NCI-H1417 (cell line): ENCODE data around the gene ABCC5.

ENCODE experiments used
- DNase-seq, 3 experiments: peaks; one replicate each; lab custom pipeline; 2025; lab: John Stamatoyannopoulos, UW

ABCC5 gene

DNA sequence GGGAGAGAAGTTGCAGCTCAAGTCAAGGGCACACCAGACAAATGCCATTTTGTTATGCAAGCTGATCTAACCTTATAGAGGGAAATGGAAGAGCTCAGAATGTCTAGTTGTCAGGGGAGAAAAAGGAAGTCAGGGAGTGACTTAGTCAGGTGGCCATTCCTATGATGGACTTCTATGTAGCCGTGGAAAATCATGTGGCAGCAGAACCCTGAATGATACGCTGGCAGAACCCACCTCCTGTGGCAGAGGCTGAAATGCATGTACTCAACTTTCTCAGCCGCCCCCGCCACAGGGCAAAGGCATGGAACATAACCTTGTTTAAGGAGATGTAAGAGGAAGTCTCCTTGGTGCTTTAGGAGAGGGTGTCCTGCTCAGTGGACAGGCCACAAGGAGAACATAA is 95.3 kb downstream of the ABCC5 start:
- no peak for DNase-seq

DNA sequence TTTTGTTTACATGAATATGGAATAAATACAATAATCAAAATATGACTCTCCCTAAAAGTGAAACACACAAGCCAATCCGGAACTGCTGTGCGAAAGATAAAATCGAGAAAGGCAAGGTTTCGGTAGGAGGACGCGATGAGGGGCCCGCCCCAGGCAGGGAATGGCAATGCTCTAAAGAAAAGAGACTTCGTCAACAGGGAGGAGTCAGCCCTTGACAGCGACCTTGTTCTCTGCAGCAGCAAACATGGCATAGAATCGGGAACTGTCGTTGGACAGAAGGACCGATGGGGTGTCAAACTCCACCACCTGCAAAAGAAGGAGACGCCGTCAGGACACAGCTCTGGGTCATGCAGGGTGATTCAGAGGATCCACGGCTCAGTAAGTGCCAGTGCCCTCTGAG is 96.6 kb downstream of the ABCC5 start:
- no peak for DNase-seq

DNA sequence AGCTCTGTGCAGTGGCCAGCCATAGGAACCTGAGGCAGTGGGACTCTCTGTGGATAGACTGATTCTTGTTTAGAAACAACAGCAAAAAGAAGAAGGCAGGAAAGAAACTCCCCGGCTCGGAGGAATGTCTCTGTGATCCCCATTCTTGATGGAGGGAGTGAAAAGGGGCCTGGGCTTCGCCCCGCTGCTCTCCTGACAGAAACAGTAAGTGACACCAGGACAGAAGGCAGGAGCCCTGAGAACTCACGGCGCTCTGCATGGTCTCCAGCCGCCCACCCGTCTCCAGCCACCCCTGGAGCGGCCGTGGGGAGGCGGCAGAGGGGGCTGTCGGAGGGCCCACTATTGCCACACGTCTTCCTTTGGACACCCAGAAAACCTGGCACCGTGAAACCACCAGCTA is 97.3 kb downstream of the ABCC5 start:
- DNase-seq, result no peak

DNA sequence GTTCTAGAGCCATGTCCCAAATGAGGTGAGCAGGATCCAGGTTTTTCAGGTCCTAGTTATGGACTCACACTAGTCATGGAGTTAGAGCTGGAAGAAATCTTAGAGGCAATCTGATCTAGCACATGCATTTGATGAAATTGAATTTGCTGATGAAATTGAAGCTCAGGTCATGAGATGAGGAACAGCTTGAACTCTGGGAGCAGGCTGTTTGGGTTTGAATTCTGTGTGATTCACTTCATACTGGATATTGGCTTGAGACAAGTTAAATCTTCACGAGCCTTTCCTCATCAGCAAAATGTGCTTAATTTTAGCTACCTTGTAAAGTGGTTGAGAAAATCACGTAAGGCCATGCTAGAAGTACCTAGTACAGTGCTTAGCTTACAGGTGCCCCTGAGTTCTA is 99.5 kb downstream of the ABCC5 start:
- no peak for DNase-seq

DNA sequence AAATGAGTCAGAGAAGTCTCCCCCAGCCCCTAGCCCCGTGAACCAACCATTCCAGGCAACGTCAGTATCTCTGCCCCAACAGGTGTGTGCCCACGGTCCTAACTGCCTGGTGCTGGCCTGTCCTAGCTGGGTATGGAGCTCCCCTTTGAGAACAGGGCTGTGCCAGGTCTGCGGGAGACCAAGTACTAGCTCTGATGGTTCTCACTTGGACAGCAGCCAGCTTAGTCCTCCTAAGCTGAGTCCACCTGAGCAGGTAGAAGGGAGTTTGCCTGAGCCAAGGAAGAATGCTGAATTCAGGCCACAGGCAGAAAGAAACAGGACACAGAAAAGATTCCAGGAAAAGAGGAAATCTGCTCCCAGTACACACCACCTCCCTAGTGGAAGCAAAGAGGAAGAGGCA is 99.9 kb downstream of the ABCC5 start:
- DNase-seq, result no peak

DNA sequence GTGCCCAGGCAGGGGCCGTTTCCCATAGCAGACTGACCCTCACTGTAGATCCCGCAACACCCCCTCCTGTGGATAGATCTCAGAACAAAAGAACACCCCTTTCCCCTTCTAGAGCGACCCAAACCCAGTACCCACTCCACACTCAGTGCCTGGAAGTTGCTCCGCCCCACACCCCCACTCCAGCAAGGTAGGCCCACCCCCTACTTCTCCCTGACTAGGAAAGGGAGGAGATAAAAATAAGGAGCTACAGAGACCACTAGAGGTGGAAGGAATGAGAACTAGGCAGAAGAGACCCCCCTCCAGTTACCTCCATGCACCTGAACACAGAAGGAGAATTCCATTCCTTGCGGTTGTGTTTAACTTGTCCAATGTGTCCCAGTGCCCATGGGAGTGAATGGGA is 102.8 kb downstream of the ABCC5 start:
- no peak for DNase-seq

DNA sequence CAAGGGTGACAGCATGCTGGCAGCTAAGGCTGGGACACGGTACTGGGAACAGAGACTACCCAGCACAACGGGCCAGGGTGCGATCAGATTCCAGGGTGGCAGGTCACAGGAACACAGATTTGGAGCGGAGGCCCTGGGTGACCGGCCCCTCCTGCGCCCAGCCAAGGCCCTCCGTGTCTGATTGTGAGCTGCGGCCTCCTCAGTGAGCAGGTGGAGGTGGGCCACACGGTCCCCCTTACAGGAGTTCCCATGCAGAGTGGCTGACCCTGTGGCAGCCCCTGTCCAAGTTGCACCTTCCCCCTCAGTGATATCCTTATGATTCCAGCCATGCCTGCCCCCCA is 104.1 kb downstream of the ABCC5 start:
- DNase-seq, result no peak

DNA sequence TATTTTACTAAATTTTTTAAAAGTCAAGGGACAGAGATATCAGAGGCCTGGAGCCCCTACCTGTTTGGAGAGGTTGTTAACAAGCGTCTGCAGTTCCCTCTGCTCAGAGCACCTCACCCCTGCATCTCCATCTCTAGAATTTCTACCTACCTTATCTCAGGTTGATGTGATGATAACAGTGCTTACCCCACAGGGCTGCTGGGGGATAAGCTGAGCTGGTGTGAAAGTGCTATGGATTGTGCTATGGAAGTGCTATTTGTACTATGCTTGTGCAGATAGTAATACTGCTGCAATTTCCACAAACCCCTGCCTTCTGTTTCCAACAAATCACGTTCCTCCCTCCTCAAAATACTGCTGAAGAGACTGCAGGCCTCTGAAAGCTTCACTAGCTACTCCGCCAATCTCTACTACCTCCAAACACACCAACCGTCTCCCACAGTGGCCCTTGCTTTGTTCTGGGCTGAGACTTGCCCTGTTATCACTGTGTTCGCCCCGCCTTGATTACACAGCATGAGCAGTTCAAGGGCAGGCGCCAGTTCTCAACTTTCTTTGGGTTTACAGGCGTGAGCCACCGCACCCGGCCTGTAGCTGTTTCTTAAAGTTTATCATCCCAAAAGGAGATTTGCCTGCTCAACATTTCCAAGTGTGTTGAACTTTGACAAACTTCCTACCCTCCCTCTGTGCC is 104.6 kb downstream of the ABCC5 start:
- no peak for DNase-seq

DNA sequence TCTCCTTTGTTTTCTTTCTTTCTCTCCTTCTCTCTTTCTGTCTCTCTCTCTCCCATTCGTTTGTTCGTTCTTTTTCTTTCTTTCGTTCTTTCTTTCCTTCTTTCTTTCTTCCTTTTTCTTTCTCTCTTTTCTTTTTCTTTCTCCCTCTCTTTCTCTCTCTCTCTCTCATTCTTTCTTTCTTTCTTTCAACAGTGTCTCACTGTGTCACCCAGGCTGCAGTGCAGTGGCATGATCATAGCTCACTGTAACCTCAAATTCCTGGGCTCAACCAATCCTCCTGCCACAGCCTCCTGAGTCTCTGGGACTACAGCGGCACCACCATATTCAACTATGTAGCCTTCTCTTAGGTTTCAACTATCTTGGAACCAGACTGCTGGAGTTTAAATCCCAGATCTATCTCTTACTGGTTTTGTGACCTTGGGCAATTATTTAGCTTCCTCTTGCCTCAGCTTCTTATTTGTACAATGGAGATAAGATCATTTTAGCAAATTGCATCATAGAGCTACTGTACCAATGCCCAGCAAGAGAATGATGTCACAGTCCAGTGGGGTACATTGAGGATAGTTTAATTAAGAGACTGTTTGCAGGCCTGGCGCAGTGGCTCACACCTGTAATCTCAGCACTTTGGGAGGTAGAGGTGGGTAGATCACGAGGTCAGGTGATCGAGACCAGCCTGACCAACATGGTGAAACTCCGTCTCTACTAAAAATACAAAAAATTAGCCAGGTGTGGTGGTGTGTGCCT is 105.7 kb downstream of the ABCC5 start:
- no peak for DNase-seq

DNA sequence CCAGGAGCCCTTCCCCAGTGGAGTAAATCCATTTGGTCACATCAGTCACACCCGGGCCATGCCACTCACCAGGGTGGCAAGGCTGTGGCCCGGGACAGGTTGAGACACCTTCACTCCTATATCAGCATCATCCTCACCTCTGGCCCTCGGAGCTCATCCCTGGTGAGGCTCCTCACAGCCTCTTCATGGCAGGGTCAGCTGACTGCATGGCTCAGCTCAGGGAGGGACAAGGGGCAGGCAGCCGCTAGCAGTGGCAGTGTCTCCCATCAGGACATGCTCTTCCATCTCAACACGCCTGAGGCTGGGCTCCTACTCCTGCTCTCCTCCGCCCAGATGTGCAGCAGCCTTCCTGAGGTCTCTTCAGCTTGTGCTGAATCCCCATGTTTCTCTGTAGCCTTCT is 106.6 kb downstream of the ABCC5 start:
- DNase-seq, result no peak

DNA sequence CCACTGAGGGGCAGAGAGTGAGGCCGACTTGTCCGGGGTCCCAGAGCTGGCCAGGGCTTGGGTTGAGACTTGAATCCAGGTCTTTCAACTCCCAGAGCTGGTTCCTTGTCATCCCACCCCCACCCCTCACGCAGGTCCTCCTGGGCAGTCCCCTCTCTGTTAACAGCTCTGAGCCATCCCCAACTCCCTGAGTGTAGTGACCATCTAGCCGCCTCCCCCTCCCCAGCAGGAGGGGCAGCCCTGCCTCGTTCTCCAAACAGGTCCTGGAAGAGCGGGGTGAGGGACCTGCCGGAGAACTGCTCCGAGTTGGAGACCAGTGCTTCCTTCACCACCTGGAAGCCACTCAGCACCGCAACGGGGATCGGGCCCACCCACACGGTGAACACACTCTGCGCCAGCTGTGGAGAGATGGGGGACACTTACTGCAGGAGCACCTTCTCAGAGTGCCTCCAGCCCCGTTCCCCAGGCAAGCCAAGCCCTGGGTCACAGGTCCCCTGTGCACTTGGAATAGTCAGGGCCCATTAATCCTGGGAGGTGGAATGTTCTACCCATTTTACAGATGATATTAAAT is 108.6 kb downstream of the ABCC5 start:
- no peak for DNase-seq

DNA sequence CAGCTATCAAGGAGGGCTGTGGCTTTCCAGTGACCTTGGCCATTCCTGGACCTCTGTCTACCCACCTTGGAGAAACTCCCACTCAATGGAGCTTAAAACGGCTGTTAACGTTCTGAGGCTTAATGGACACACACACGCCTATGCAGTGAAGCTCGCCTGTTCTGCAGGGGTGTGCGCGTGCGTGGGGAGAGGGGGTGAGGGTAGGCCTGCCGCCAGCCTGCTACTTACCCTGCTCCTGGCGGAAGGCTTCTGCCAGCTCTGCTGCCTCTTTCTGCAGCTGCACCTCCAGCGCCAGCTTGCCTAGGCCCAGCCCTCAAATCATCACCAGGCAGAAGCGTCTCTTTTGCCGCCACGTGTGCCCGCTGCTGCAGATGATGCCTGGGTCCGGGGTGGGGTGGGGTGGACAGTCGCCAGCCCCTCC is 109.8 kb downstream of the ABCC5 start:
- DNase-seq, result no peak

DNA sequence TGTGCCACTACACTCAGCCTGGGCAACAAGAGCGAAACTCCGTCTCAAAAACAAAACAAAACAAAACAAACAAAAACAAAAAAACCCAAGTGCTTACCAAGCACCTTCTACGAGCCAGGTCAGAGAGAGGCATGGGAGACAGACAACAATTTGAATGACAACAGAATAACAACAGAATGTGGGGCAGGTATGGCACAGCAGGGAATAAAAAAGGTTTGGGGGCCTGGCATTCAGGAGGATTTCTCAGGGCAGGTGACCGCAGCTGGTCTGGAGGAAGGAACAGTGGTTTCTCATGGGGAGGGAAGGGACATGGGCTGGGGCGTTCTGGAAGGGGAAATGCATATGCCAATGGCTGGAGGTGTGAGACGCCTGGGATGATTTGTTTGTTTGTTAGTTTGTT is 110.5 kb downstream of the ABCC5 start:
- DNase-seq, result no peak

DNA sequence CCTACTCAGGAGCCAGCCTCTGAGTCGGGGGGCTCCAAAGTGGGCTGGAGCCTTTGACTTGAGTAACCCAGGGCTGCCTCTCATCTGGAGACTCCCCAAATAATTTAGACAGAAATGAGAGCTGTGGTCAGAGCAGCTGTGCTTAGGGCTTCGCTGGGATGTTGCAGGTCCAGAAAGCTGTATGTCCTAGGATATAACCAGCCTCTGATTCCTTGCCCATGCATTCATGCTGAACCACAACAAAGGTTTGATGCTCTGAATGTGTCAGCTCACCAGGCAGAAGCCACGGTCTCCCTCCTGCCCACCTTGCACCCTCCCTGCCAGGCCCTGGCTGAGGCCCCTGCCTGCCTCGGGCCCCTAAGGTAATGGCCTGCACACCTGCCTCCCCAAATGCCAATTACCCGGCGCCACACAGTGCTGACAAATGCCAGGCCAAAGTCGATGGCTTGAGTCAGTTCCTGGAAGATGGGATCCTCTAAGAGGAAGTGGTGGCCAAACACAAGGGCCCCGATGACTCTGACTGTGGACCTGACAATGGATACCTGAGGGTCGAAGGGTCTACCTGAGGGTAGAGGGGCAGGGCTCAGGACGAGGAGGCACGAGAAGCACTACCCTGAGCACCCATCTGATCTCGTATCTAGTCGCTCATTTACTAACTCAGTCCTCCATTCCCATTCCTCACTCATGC is 111.3 kb downstream of the ABCC5 start:
- DNase-seq, result no peak

DNA sequence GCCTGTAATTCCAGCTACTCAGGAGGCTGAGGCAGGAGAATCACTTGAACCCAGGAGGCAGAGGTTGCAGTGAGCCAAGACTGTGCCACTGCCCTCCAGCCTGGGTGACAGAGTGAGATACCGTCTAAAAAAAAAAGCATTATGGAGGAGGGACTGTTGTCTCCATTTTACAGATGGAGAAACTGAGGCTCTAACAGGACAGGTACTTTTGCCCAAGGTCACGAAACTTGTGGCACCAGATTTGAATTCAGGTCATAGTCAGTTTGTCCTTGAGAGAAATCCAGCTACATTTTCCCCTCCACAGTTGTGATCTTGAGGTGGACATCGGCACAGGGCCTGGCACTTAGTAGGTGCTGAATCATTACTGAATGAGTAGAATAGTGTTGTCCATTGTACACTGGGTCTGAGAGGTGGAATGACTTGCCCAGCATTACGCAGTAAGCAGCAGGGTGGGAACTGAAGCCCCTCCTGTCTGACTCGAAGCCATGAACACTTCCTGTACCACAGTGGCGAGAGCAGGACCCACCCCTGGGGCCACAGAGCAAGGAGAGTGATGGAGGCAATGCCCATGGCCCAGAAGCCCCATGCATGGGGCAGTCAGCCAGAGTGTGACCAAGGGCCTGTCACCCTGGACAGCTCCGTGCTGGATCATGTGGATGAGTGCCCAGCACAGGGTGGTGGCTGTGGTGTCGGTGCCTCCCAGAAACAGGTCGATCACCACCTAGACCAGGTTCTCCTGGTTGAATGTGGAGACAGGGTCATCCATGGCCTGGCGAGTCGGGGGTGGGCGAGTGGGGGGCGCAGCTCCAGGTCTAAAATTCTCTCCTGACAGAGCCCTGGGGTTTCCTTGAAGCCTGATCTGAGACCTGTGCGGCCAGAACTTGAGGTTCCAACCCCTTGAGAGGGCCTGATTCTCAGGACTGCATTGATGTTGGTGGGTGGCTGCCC is 112.6 kb downstream of the ABCC5 start:
- no peak for DNase-seq

DNA sequence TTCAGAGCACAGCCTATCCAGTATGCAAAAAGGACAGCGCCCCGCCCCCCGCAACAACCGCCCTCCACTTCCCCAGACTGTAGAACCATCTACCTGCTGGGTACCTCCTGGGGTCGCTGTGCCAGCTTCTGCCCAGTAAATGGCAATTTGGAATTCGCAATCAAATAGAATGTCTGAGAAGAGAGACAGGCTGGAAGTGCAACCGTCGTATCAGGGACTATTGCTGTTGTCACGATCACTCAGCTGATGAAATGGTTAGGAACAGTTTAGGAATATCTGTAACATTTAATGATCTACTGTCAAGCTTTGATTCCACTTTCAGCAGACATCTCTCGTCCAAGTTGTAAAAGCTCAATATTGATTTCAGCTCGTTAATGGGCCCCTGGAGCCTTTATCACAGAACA is 119.7 kb downstream of the ABCC5 start:
- no peak for DNase-seq

DNA sequence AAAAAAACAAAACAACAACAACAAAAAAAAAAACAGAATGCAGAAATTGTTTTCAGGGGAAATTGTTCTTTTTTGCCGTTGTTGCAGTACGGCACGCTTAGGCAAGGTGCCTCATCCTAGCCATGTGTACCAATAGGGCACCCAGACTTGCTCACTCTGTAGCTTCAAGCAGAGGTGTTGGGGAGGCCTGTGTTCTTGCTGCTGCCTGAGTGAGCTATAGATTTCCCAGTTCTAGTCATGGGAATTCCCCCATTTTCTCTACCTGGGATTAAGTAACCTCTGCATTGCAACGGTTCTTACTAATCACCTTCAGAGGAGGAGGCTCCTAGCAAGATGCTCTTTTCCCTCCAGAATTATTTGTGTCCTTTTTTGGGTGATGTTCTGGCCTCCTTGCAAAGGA is 120.1 kb downstream of the ABCC5 start:
- DNase-seq, result no peak

DNA sequence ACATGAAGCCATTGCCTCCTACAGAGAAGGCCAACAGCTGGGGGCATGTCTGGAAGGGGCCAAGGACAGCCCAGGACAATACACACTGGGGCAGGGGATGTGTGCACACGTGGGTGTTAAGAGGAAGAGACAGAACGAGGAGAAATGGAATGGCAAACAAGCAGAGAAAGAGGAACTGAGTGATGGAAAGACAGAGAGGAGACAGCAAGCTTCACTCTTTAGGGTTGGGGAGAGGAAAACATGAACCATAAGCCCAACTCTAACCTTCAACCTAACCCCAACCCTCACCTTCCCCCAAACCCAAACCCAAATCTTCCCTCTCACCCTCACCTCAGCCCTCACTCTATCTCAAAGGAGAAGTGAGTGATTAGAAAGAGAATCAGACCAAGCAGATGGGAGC is 121.1 kb downstream of the ABCC5 start:
- DNase-seq, result no peak

DNA sequence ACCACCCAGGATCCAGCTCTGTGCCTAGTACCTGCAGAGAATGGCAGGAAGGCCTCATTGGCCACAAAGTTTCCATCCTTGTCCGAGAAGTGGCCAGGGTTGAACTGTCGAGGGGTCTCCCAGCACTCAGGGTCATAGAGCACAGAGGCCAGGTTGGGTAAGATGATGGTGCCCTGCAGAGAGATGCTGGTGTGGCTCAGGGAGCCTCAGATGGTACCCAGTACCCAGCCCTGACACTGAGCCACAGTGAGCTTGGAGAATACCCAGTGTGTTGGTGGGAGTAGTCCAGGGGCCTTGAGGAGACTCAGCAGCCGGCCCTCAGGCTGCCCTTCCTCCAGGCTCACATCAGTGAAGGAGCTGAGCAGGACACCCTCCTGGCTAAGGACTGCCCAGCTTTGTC is 121.5 kb downstream of the ABCC5 start:
- DNase-seq, result no peak

DNA sequence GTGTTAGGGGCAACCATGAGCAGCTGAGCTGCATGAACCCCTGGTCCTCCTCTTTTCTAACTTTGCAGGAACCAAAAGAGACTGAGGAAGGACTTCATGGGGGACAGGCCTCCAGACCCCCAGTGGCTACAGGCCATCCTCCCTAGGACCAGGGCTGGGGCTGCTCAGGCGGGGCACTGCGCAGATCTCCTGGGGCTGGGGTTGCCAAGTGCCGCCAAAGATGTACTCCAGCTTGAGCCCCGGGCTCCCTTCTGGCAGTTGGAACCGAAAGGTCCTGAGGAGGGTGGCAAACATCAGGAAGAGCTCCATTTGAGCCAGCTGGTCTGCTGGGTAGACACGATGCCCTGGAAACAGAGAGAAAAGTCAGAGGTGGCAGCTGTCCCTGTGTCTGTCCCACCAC is 121.9 kb downstream of the ABCC5 start:
- no peak for DNase-seq

DNA sequence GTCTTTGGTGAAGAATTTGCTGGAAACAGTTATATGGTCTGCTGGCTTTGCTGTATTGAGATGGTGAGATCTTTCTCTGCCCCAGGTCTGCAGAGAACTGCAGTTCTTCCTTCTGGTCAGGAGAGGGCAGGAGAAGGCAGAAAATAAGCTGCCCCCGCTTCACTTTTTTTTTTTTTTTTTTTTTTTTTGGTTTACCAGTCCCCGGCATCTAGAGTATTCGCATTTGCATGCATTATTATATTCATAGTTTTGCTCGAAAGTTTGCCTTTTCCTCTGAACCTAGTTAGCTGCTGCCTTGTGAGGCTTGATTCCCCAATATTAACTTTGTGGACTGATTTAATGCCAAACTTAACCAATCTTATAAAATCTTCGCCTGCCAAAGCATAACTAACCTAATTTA is 122.4 kb downstream of the ABCC5 start:
- peak; percentile 28 to 79 (median 47) for DNase-seq
